HUES64 (cell line): ENCODE measurements around the gene LCN9.

Experiments
- H3K27ac ChIP-seq: 2 replicates; pipeline ENCODE4 v1.7.0; 2013; ENCODE audit warnings: low read depth, low read length, inconsistent platforms
- H3K27me3 ChIP-seq: 2 replicates; pipeline ENCODE4 v1.6.1; 2013; ENCODE audit warnings: mild to moderate bottlenecking, low read length; ENCODE audit not compliant: insufficient read depth
- H3K36me3 ChIP-seq: 2 replicates; pipeline ENCODE4 v1.6.1; 2013; ENCODE audit warnings: mild to moderate bottlenecking, low read length; ENCODE audit not compliant: insufficient read depth
- H3K4me1 ChIP-seq: 2 replicates; pipeline ENCODE4 v1.6.1; 2013; ENCODE audit warnings: mild to moderate bottlenecking, low read length, moderate library complexity; ENCODE audit not compliant: insufficient read depth
- H3K4me3 ChIP-seq: 2 replicates; pipeline ENCODE4 v1.5.1; 2013; ENCODE audit warnings: mild to moderate bottlenecking, low read length, moderate library complexity
- H3K9ac ChIP-seq: 2 replicates; pipeline ENCODE4 v1.6.1; 2013; ENCODE audit warnings: mild to moderate bottlenecking, low read depth, low read length
- H3K9me3 ChIP-seq: 2 replicates; pipeline ENCODE4 v1.6.1; 2013; ENCODE audit warnings: low read depth, low read length; ENCODE audit not compliant: insufficient read depth
- WGBS: fragments of 150-250, 120-280 bp; methylation state at CpG from one replicate; pipeline ENCODE4 v1.1.7; 2013; ENCODE audit warnings: missing lambda C conversion rate; 5-methylcytosine and 5-hydroxymethylcytosine counted together

The LCN9 gene

DNA sequence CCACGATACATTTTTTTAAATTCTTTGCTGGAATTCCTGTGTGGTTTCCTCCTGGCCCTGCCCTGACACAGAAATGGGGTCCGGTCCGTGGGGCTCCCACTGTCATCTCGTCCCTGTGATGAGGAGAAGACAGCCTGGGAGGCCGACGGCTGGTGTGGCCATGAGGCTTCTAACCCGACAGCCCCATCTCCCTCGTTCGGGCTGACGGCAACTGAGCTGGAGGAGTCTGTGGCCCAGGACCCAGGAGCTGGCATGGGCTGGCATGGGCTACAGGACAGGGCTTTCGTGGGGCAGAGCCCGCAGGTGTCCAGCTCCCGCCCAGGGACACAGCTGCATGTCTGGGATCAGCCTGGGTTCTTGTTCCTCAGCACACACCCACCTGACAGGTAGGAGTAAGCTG lies 13.8 kb downstream of the LCN9 start:
- no peak overlapping the region for H3K4me3 ChIP-seq
- no peaks in the 10 kb centered on the region for H3K27me3 ChIP-seq
- H3K4me1 ChIP-seq, result no peaks in the 10 kb centered on the region
- no peaks in the 10 kb centered on the region for H3K9me3 ChIP-seq
- H3K36me3 ChIP-seq, result no peaks in the 10 kb centered on the region
- H3K27ac ChIP-seq, result no peak overlapping the region
- WGBS, result 95% methylated on average over 13 of the region's 13 CpGs
- H3K9ac ChIP-seq, result no peak overlapping the region

DNA sequence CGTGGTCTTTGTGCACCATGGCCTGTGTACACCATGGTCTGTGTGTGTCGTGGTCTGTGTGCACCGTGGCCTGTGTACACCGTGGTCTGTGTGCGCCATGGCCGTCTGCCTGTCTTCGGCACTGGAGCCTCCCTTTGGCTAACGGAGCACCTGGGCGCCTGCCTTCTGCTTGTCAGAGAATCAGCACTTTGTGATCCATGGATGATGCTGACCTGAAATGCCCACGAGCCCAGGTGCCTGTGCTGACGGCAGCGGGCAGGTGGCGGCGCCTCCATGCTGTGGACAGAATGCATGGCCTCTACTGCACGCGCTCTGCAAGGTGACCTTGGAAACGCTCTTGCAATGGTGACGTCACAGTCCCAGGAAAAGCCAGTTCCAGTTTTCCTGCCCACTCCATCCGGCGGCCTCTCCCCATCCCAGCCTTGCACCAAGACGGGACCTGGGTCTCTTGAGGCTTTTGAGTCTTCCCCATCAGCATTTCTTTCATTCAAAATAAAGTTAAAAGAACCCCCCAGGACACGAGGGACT lies 14.6 kb downstream of the LCN9 start:
- WGBS, result 93% methylated on average over 22 of the region's 22 CpGs
- Histone ChIP-seq H3K9ac (no peak overlapping the region), H3K4me3 (no peak overlapping the region), H3K4me1 (no peaks in the 10 kb centered on the region), H3K27ac (no peak overlapping the region), H3K27me3 (no peaks in the 10 kb centered on the region), H3K36me3 (no peaks in the 10 kb centered on the region), H3K9me3 (no peaks in the 10 kb centered on the region)

DNA sequence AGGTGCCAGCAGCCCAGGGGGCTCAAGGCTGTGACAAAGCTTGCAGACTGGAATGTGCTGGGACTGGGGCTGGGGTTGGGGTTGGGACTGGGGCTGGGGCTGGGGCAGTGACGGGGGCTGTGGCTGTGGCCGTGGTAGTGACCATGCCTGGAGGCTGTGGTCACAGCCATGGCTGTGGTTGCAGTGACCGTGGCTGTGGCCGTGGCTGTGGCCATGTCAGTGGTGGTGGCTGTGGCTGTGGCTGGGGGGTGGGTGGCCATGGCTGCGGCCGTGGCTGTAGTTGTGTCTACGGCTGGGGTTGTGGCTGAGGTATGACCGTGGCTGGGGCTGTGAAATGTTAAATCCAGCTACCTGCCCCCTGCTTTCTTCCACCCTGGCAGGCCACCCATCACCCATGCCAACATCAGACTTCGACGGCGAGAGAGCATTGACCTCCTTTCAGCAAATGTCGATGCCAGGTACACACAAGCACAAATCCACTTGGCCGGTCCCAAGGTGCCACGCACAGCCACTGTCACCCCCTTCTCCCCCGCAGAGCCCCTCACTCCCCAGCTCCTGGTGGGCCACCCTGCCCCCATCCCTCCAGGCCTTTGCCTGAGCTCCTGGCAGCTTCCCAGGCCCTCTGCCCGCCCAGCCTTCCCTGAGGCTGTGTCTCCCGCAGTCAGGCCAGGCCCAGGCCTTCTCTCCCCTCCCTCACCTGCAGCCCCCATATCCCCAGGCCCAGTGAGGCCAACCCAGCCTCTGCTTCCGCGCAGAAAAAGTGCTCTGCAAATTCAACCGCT lies 15.3 kb downstream of the LCN9 start:
- Histone ChIP-seq H3K9ac (no peak overlapping the region), H3K36me3 (no peaks in the 10 kb centered on the region), H3K9me3 (no peaks in the 10 kb centered on the region), H3K27me3 (no peaks in the 10 kb centered on the region), H3K27ac (no peak overlapping the region), H3K4me1 (no peaks in the 10 kb centered on the region), H3K4me3 (no peak overlapping the region)
- 91% methylated on average over 20 of the region's 20 CpGs for WGBS

DNA sequence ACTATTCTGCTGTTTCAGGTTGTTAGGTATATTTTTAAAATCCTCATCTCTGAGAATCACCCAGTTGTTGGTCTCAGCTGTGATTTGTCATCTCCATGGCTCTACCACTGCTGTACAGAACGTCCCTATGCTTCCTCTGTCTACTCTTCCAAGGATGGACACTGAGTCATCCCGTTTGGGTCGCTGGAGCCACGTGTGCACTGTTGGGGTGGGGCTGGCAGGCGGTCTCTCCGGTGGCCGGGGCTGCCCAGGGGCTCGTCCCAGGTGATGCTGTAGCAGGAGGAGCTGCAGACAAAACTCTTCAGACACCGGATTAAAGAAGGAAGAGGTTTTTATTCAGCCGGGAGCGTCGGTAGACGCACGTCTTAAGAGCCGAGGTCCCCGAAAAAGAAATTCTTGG lies 16.9 kb downstream of the LCN9 start:
- Histone ChIP-seq H3K27ac (no peak overlapping the region), H3K4me1 (no peaks in the 10 kb centered on the region), H3K9ac (no peak overlapping the region), H3K36me3 (no peaks in the 10 kb centered on the region), H3K27me3 (no peaks in the 10 kb centered on the region), H3K9me3 (no peaks in the 10 kb centered on the region), H3K4me3 (no peak overlapping the region)
- WGBS, result 80% methylated on average over 16 of the region's 16 CpGs

DNA sequence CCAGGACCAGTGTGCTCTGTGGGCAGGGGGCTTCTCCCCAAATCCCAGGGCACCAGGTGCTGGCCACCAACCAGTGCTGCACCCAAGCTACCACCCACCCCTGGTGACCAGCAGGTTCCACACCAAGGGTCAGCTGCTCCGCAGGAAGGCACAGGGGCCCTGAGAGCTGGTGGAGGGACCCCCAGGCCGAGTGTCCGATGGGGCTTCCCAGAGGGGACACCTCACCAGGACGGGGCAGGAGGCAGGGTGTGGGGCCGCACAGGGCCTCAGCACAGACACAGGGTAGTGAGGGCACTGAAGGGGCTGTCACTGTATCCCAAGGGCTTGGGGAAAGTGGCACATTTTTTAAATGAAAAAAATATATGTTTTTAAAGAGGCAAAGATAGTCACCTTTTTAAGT lies 18.1 kb downstream of the LCN9 start:
- 94% methylated on average over 5 of the region's 5 CpGs for WGBS

DNA sequence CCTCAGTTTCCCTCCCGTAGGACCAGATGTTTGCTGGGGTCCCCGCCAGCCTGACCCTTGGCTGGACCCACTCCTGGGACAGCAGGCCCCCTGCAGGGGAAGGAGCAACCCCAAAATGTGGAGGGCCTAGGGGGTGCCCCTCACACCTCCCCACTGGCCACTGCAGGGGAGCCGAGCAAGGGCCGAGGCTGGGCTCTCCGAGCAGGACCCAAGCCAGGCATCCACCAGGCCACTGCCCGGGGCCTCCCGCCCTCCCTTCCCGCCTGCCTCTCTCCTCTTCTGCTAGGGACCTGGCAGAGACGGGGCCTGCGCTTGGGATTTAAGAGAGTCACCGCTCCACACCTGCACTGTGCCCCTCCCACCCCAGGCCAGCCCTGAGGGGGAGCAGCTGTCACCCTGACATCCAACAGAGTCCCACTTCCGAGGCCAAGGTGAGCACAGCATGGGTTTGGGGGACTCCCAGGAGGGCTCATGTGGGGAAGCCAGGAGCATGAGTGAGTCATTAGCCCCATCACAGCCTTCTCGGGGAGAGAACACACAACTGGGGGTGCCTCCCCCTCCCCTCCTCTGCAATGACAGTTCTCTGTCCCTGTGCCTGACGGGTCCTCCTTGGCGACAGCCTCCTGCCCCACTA lies 20.4 kb downstream of the LCN9 start:
- H3K4me1 ChIP-seq, result no peaks in the 10 kb centered on the region
- H3K27ac ChIP-seq, result no peak overlapping the region
- H3K4me3 ChIP-seq, result no peak overlapping the region
- WGBS, result 93% methylated on average over 15 of the region's 15 CpGs
- H3K36me3 ChIP-seq, result no peaks in the 10 kb centered on the region
- no peaks in the 10 kb centered on the region for H3K9me3 ChIP-seq
- no peak overlapping the region for H3K9ac ChIP-seq
- no peaks in the 10 kb centered on the region for H3K27me3 ChIP-seq

More for the DNA sequence above, 18.1 kb downstream of the LCN9 start:
- Histone ChIP-seq H3K9ac (no peak overlapping the region), H3K27me3 (no peaks in the 10 kb centered on the region), H3K9me3 (no peaks in the 10 kb centered on the region), H3K4me1 (no peaks in the 10 kb centered on the region), H3K27ac (no peak overlapping the region), H3K36me3 (no peaks in the 10 kb centered on the region), H3K4me3 (no peak overlapping the region)

DNA sequence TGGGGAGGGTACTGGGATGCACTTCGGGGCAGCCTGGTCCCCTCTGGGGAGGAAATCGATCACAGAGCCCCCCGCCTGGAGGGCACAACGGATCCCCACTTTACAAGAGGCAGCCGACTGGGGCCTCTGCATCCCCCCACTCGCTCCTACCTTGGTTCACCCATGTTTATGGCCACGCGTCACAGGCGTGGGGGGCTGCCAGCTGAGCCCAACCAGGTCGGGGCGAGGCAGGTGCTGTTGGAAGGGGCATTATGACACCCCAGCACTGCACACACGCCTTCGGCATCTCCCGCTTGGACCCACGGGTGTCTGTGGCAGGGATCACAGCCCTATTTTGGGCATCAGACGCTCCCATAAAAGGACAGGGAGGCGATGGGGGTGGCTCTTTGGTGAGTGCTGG lies 21.6 kb downstream of the LCN9 start:
- no peaks in the 10 kb centered on the region for H3K36me3 ChIP-seq
- H3K9me3 ChIP-seq, result no peaks in the 10 kb centered on the region
- WGBS, result 85% methylated on average over 17 of the region's 17 CpGs
- no peak overlapping the region for H3K27ac ChIP-seq
- H3K9ac ChIP-seq, result no peak overlapping the region
- no peaks in the 10 kb centered on the region for H3K4me1 ChIP-seq
- H3K27me3 ChIP-seq, result no peaks in the 10 kb centered on the region
- H3K4me3 ChIP-seq, result no peak overlapping the region

DNA sequence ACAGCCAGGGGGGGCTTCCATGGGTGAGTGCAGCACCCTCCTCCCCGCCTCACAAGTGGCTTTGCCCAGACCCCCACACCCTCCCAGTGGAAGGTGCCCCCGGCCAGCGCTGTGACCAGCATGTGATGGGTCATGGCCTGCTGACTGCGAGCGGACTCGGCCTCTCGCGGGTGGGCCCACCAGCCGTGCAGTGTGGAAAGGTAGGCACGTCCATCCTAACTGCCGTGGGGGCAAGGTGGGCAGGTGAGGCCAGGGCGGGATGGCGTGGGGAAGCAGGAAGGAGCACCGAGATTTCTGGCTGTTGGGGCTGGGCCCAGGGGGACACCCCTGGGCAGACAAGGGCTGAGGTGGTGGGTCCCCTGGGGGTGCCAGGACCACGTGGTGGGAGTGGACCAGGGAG lies 24.1 kb downstream of the LCN9 start:
- H3K9me3 ChIP-seq, result no peaks in the 10 kb centered on the region
- no peaks in the 10 kb centered on the region for H3K36me3 ChIP-seq
- no peak overlapping the region for H3K4me3 ChIP-seq
- 94% methylated on average over 15 of the region's 15 CpGs for WGBS
- no peaks in the 10 kb centered on the region for H3K27me3 ChIP-seq
- H3K4me1 ChIP-seq, result no peaks in the 10 kb centered on the region
- H3K9ac ChIP-seq, result no peak overlapping the region
- H3K27ac ChIP-seq, result no peak overlapping the region

DNA sequence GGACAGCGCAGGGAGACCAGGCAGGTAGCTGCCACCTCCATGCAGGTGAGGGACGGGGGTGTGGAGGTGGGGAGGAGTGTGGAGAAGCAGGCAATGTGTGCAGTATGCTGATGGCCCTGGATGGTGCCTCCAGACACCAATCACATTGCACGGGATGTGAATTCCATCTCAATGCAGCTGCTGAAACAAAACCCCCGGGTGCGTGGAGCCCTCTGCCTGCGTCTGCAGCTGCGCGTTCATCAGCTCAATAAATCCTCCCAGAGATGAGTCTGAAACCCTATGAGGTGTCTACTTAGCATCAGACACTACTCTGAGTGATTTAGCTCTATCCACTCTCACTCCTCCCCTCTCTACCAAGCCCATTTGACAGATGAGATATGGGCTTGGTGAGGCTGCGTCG lies 25.9 kb downstream of the LCN9 start:
- WGBS, result 93% methylated on average over 10 of the region's 10 CpGs
- Histone ChIP-seq H3K4me1 (no peaks in the 10 kb centered on the region), H3K27me3 (no peaks in the 10 kb centered on the region), H3K4me3 (no peak overlapping the region), H3K36me3 (no peaks in the 10 kb centered on the region), H3K9me3 (no peaks in the 10 kb centered on the region), H3K27ac (no peak overlapping the region), H3K9ac (no peak overlapping the region)

DNA sequence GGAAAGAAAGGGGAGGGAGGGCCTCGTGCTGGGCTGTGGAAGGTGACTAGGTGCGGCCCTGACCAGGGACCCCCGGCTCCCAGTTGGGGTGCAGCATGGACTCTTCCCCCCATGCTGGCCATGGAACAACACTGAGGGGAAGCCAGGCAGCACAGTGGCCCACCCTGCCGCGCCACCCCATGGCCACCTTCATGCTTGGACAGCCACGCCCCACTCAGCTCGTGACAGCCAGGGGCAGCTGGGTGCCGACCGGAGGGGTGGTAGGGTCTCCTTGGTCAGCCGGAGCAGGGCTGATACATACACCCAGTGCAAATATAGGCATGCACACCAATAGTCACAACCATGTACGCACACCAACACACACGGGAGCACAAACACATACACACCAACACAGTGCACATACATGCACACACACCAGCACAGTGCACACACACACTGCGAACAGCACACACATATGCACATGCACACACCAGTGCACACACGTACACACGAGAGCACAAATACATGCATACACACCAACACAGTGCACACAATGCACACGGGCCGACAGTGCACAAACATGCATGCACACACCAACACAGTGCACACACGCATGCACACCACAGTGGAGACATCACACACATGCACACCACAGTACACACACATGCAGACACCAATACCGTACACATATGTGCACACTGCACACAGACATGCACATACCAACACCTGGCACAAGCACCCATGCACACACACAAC lies 27.9 kb downstream of the LCN9 start:
- Histone ChIP-seq H3K27me3 (no peaks in the 10 kb centered on the region), H3K9me3 (no peaks in the 10 kb centered on the region), H3K4me3 (no peak overlapping the region), H3K9ac (no peak overlapping the region), H3K27ac (no peak overlapping the region), H3K36me3 (no peaks in the 10 kb centered on the region), H3K4me1 (no peaks in the 10 kb centered on the region)
- WGBS, result 92% methylated on average over 19 of the region's 19 CpGs

DNA sequence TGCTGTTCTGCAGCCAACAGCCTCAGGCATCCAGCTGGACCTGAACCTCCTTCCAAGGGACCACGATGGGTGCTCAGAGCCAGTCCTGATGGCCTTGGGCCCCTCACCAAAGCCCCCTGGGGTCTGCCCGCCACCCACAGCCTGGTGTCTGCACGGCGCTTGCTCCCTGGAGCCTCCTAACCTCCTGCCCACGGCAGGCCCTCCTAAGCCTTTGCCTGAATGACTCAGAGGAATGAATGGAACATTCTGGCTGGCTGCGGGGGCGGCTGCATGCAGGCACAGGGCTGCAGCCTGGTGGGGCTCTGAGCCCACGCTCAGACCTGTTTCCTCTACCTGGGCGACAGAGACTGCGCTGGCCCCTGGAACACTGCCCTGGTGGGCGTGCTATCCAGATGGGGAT lies 29.3 kb downstream of the LCN9 start:
- Histone ChIP-seq H3K4me1 (no peaks in the 10 kb centered on the region), H3K27ac (no peak overlapping the region), H3K36me3 (no peaks in the 10 kb centered on the region), H3K9ac (no peak overlapping the region), H3K9me3 (no peaks in the 10 kb centered on the region), H3K27me3 (no peaks in the 10 kb centered on the region), H3K4me3 (no peak overlapping the region)
- WGBS, result 87% methylated on average over 11 of the region's 11 CpGs
